Mesodermal cell (in vitro differentiated cells): Measurements from ENCODE around the gene ATF6. TPM values are rescaled to one million over a fixed set of nuclear protein-coding genes. Genes with fewer than 3 reads are reported as not detected.
"Not testable (repeated sequence)": the region's sequence is repeated elsewhere in the genome, so short reads cannot be mapped to it uniquely, and the experiment has no call there.

Source experiments
- H3K27ac ChIP-seq: 2 replicates; pipeline ENCODE4 v1.7.0; 2013; ENCODE audit warnings: mild to moderate bottlenecking, low read depth, low read length, moderate library complexity; ENCODE audit not compliant: severe bottlenecking
- H3K36me3 ChIP-seq: 2 replicates; pipeline ENCODE4 v1.7.1; 2013; ENCODE audit warnings: mild to moderate bottlenecking, low read length, moderate library complexity; ENCODE audit not compliant: control insufficient read depth, insufficient read depth
- H3K4me1 ChIP-seq: one replicate; pipeline ENCODE4 v1.7.1; 2013; ENCODE audit warnings: mild to moderate bottlenecking, low read length; ENCODE audit not compliant: insufficient read depth, control insufficient read depth, poor library complexity, severe bottlenecking
- H3K4me3 ChIP-seq: 2 replicates; pipeline ENCODE4 v1.7.0; 2013; ENCODE audit warnings: low read length, control low read depth, mild to moderate bottlenecking; ENCODE audit not compliant: insufficient read depth, poor library complexity, severe bottlenecking; ENCODE audit errors: extremely low read depth
- H3K9me3 ChIP-seq: 2 replicates; pipeline ENCODE4 v1.7.1; 2013; ENCODE audit warnings: mild to moderate bottlenecking, low read length, moderate library complexity; ENCODE audit not compliant: control insufficient read depth
- WGBS, 2 experiments: methylation state at CpG; one replicate each; pipeline ENCODE4 v1.1.5; 2013; ENCODE audit warnings: missing lambda C conversion rate in 2 of 2; ENCODE audit not compliant: insufficient coverage in 2 of 2; 5-methylcytosine and 5-hydroxymethylcytosine counted together
- polyA plus RNA-seq, 2 experiments: library from polyadenylated mRNA; stranded (reverse); fragments of 50-300 nt; gene quantifications; one replicate each; pipeline ENCODE4 v1.2.3, GENCODE V29; 2013

Gene ATF6
- polyA plus RNA-seq (2013, experiment 1 of 2), result 25.8 TPM
- polyA plus RNA-seq (2013, experiment 2 of 2), result 23.7 TPM

DNA sequence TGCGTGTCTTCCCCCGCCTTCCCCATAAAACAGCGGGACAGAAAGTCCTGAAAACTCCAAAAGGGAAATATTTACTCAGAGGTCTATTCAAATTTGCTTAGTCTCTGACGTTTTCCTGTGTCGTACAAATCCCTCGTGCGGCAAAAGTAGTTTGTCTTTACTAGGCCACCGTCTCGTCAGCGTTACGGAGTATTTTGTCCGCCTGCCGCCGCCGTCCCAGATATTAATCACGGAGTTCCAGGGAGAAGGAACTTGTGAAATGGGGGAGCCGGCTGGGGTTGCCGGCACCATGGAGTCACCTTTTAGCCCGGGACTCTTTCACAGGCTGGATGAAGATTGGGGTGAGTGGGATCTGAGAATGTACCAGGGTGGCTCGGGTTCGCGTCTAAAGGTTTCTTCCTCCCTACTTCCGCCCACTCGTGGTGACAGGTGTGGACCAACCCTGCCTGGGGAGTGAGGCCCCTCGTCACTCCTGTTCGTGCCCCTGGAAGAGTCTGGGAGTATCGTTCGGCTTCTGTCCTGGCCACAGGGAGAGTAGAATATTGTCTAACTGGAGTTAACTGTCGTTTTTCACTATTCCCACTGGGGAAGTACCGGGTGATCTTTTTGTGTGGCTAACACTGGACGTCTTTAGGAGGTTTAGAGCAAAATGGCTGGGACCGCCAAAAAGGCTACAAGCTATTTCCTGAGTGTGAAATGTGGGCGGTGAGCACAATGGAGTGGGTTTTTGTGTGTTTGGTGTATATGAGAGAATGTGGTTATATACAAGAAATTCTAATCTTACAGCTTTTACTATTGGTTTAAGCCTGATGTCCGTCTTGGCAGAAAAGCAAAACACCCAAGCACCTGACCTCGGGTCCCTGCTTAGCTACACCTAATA, at the start of gene ATF6:
TSS of gene ATF6 (plus strand) at position 219 of the 880 bp plus-strand sequence. CDS start at position 260, 41 bp downstream.
- Histone ChIP-seq H3K4me3 (peak within 1 kb of the TSS; percentile 99), H3K9me3 (no peaks in the 10 kb centered on the region), H3K36me3 (no peaks in the 10 kb centered on the region), H3K4me1 (peaks cover 7% of the 10 kb centered on the region), H3K27ac (peak within 1 kb of the TSS; percentile 49)
- 1% methylated on average over 10 to 22 of the region's 35 CpGs for WGBS, 2 experiments

GRCh38 chr1:161718559-161719324, 47.4 kb upstream of the ATF6 start:
- 94 to 95% methylated on average over 2 to 6 of the region's 8 CpGs for WGBS, 2 experiments
- no peak overlapping the region for H3K4me3 ChIP-seq
- no peak overlapping the region for H3K27ac ChIP-seq
- no peaks in the 10 kb centered on the region for H3K36me3 ChIP-seq
- no peaks in the 10 kb centered on the region for H3K9me3 ChIP-seq
- no peaks in the 10 kb centered on the region for H3K4me1 ChIP-seq

DNA sequence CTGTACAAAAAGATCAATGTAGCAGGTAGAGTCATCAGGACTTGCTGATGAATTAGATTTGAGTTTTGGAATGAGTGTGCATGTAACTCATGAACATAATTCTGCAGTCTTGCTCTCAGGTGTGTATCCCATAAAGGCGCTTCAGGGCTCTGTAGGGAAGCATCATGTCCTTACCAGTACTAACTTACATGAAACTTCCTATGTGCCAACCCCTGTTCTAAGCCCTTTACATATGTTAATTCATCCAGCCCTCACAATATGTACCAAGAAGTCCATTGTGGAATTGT, 46.9 kb upstream of the ATF6 start:
- Histone ChIP-seq H3K9me3 (no peaks in the 10 kb centered on the region), H3K27ac (no peak overlapping the region), H3K4me3 (no peak overlapping the region), H3K36me3 (no peaks in the 10 kb centered on the region), H3K4me1 (no peaks in the 10 kb centered on the region)
- WGBS, 2 experiments, result 89 to 100% methylated on average over 1 of the region's 1 CpG

DNA sequence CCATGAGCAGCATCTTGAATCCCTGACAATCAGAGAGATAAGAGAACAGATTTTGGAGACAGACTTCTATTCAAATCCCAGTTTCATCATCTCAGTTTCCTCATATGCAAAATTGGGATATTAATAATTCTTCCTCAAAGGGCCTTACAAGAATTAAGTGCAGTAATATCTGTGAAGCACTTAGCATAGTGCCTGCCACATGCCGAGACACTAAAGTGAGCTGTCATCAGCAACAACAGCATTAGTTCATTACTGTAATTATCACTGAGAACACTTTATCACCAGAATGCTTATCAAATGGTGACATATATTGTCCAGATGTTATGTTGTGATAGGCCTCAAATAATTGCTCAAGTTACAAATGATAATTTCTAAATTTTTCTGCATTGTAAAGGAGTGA, 45.7 kb upstream of the ATF6 start:
- Histone ChIP-seq H3K4me3 (no peak overlapping the region), H3K9me3 (no peaks in the 10 kb centered on the region), H3K36me3 (no peaks in the 10 kb centered on the region), H3K4me1 (peaks cover 1% of the 10 kb centered on the region), H3K27ac (no peak overlapping the region)
- no CpG with 5 or more reads among the region's 1 CpG for WGBS, 2 experiments

- Histone ChIP-seq H3K9me3 (no peaks in the 10 kb centered on the region), H3K4me1 (peaks cover 4% of the 10 kb centered on the region), H3K27ac (no peak within 1 kb of the TSS), H3K36me3 (no peaks in the 10 kb centered on the region), H3K4me3 (no peak within 1 kb of the TSS)
- 75 to 77% methylated on average over 3 of the region's 4 CpGs for WGBS, 2 experiments
Observed at GRCh38 chr1:161720956-161721737, 45.0 kb upstream of the ATF6 start, which contains the start of gene FCRLB. TSS of gene FCRLB (plus strand) at chr1:161721544. CDS start at chr1:161722673, 1,129 bp downstream.

GRCh38 chr1:161721738-161722343, 44.3 kb upstream of the ATF6 start:
- H3K4me1 ChIP-seq, result peaks cover 4% of the 10 kb centered on the region
- H3K4me3 ChIP-seq, result no peak overlapping the region
- no peak overlapping the region for H3K27ac ChIP-seq
- WGBS, 2 experiments, result 55 to 61% methylated on average over 7 to 8 of the region's 8 CpGs
- H3K36me3 ChIP-seq, result no peaks in the 10 kb centered on the region
- H3K9me3 ChIP-seq, result no peaks in the 10 kb centered on the region

GRCh38 chr1:161722406-161722805, 43.7 kb upstream of the ATF6 start:
- Histone ChIP-seq H3K9me3 (no peaks in the 10 kb centered on the region), H3K27ac (no peak overlapping the region)
- WGBS, 2 experiments, result 100% methylated on average over 1 of the region's 1 CpG; no CpG with 5 or more reads in 1 of the 2 experiments

GRCh38 chr1:161723459-161724141, 42.5 kb upstream of the ATF6 start:
- no peaks in the 10 kb centered on the region for H3K36me3 ChIP-seq
- H3K4me1 ChIP-seq, result peaks cover 4% of the 10 kb centered on the region
- no peak overlapping the region for H3K4me3 ChIP-seq
- 85 to 92% methylated on average over 6 to 7 of the region's 8 CpGs for WGBS, 2 experiments
- H3K27ac ChIP-seq, result no peak overlapping the region
- no peaks in the 10 kb centered on the region for H3K9me3 ChIP-seq

More at GRCh38 chr1:161722406-161722805, 43.7 kb upstream of the ATF6 start:
- Histone ChIP-seq H3K4me1 (peaks cover 4% of the 10 kb centered on the region), H3K4me3 (no peak overlapping the region), H3K36me3 (no peaks in the 10 kb centered on the region)

DNA sequence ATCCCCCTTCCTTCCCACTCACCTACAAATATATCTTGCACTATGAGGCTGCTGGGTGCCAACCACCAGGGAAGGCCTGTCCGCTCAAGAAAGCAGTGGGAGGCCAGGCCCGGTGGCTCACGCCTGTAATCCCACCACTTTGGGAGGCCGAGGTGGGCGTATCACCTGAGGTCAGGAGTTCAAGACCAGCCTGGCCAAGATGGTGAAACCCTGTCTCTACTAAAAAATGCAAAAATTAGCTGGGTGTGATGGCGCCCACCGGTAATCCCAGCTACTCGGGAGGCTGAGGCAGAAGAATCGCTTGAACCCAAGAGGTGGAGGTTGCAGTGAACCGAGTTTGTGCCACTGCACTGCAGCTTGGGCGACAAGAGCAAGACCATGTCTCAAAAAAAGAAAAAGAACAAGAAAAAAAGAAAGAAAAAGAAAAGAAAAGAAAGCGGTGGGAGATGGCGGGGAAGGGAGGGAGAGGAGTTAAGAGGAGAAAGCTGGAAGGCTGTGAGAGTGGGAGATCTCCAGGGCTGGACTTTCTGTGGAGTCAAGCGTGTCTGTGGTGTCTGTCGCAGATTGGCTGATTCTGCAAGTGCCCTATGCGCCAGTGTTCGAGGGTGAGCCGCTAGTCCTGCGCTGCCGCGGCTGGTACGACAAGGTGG, 40.7 kb upstream of the ATF6 start:
- H3K4me3 ChIP-seq, result peak overlapping the region; percentile 70
- not testable (repeated sequence) for H3K4me1 ChIP-seq, H3K36me3 ChIP-seq, H3K27ac ChIP-seq, H3K9me3 ChIP-seq
- WGBS, 2 experiments, result 51 to 54% methylated on average over 21 to 22 of the region's 22 CpGs
